ENCODE data around the gene SPATA21.
"Not testable (repeated sequence)": the region's sequence is repeated elsewhere in the genome, so short reads cannot be mapped to it uniquely, and the experiment has no call there.

The SPATA21 gene

DNA sequence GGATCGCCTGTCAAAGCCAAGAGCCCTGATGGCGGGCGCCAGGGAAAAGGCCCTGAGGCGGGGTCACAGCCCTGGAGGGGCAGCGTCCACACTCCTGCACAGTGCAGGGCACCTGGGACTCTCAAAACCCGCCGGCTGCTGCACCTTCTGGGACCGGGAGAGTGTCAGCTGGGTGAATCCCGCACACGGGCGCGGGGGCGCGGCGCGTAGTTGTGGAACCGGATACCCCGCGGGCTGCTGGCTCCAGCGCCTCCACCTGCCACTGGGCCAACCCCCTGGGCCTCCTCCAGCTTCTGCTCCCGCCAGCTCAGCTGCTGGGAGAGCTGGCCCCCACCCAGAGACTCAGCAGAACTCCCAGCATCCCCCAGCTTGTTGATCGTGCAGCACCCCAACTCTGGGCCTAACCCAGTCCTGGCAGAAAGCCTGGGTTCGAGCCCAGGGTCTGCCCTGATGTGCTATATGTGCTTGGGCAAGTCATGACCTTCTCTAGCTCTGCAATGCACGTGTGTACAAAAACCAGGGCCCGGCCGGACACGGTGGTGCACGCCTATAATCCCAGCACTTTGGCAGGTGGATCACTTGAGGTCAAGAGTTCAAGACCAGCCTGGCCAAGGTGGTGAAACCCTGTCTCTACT lies 37.1 kb upstream of the SPATA21 start:
- Histone ChIP-seq H3K4me3 (ENCODE audit: low read depth, low read length) (no peak overlapping the region), H3K27me3 (ENCODE audit: control insufficient read depth, insufficient read depth, low read length) (no peaks in the 10 kb centered on the region), H3K4me1 (ENCODE audit: control insufficient read depth, insufficient read depth, low read length) (no peaks in the 10 kb centered on the region), H3K27ac (ENCODE audit: low read depth, low read length) (no peak overlapping the region), H3K36me3 (ENCODE audit: control insufficient read depth, insufficient read depth, low read length) (peaks cover 47% of the 10 kb centered on the region), H3K9ac (ENCODE audit: low read depth, low read length) (no peak overlapping the region), H3K9me3 (ENCODE audit: control insufficient read depth, insufficient read depth, low read length) (no peaks in the 10 kb centered on the region)

GRCh38 chr1:16468558-16468957 lies 31.3 kb upstream of the SPATA21 start:
- Histone ChIP-seq H3K9ac (ENCODE audit: low read depth, low read length) (no peak overlapping the region), H3K4me3 (ENCODE audit: low read depth, low read length) (no peak overlapping the region), H3K36me3 (ENCODE audit: control insufficient read depth, insufficient read depth, low read length) (peaks cover 23% of the 10 kb centered on the region), H3K27ac (ENCODE audit: low read depth, low read length) (no peak overlapping the region), H3K4me1 (ENCODE audit: control insufficient read depth, insufficient read depth, low read length) (no peaks in the 10 kb centered on the region), H3K9me3 (ENCODE audit: control insufficient read depth, insufficient read depth, low read length) (no peaks in the 10 kb centered on the region), H3K27me3 (ENCODE audit: control insufficient read depth, insufficient read depth, low read length) (no peaks in the 10 kb centered on the region)

DNA sequence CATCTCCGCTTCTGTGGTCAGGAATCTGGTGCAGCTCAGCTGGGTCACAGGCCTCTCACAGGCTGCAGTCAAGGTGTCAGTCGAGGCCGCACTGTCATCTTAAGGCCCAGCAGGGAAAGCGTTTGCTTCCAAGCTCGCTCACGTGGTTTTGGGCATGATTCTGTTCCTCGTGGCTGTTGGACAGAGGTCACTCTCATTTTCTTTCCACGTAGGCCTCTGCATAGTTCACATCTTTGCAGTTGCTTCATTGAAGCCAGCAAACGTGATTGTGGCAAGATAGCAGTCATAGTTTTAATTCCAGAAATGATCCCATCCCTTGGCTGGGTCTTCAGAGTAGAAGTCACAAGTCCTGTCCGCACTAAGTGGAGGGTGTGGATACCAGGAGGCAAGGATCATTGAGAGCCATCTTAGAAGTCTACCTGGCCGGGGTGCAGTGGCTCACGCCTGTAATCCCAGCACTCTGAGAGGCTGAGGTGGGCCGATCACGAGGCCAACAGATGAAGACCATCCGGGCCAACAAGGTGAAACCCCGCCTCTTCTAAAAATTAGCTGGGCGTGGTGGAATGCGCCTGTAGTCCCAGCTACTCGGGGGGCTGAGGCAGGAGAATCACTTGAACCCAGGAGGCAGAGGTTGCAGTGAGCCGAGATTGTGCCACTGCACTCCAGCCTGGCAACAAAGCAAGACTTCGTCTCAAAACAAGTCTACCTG lies 27.8 kb upstream of the SPATA21 start:
- no peaks in the 10 kb centered on the region for H3K27me3 ChIP-seq (ENCODE audit: control insufficient read depth, insufficient read depth, low read length)
- no peaks in the 10 kb centered on the region for H3K4me1 ChIP-seq (ENCODE audit: control insufficient read depth, insufficient read depth, low read length)
- H3K9me3 ChIP-seq (ENCODE audit: control insufficient read depth, insufficient read depth, low read length): no peaks in the 10 kb centered on the region
- H3K36me3 ChIP-seq (ENCODE audit: control insufficient read depth, insufficient read depth, low read length): peaks cover 11% of the 10 kb centered on the region; the same call in 1 of the 2 replicates
- no peak overlapping the region for H3K27ac ChIP-seq (ENCODE audit: low read depth, low read length)
- H3K4me3 ChIP-seq (ENCODE audit: low read depth, low read length): no peak overlapping the region
- H3K9ac ChIP-seq (ENCODE audit: low read depth, low read length): no peak overlapping the region

GRCh38 chr1:16462773-16463330 lies 25.6 kb upstream of the SPATA21 start:
- Histone ChIP-seq H3K27ac (ENCODE audit: low read depth, low read length) (no peak overlapping the region), H3K36me3 (ENCODE audit: control insufficient read depth, insufficient read depth, low read length) (peaks cover 27% of the 10 kb centered on the region)

DNA sequence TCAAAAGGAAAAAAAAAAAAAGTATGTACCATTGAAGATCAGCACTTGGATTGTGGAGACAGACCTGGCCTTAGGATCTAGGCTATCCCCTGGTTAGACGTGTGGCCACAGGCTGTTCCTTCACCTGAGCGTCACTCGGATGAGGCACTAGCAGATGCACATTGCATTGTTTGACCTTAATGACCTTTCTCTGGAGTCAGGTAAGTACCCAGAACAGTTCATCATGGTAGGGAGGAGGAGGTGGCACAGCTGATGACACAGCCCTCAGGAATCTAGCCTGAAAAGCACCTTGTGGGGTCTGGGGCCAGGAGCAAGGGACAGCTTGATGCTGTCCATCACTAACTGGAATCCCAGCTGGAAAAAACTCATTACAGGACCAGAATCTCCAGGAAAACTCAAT lies 24.5 kb upstream of the SPATA21 start:
- Histone ChIP-seq H3K4me1 (ENCODE audit: control insufficient read depth, insufficient read depth, low read length) (no peaks in the 10 kb centered on the region), H3K9me3 (ENCODE audit: control insufficient read depth, insufficient read depth, low read length) (no peaks in the 10 kb centered on the region), H3K27ac (ENCODE audit: low read depth, low read length) (no peak overlapping the region), H3K4me3 (ENCODE audit: low read depth, low read length) (no peak overlapping the region), H3K36me3 (ENCODE audit: control insufficient read depth, insufficient read depth, low read length) (peaks cover 29% of the 10 kb centered on the region), H3K27me3 (ENCODE audit: control insufficient read depth, insufficient read depth, low read length) (no peaks in the 10 kb centered on the region), H3K9ac (ENCODE audit: low read depth, low read length) (no peak overlapping the region)

More at GRCh38 chr1:16462773-16463330, 25.6 kb upstream of the SPATA21 start:
- Histone ChIP-seq H3K4me3 (ENCODE audit: low read depth, low read length) (no peak overlapping the region), H3K27me3 (ENCODE audit: control insufficient read depth, insufficient read depth, low read length) (no peaks in the 10 kb centered on the region), H3K9me3 (ENCODE audit: control insufficient read depth, insufficient read depth, low read length) (no peaks in the 10 kb centered on the region), H3K9ac (ENCODE audit: low read depth, low read length) (no peak overlapping the region), H3K4me1 (ENCODE audit: control insufficient read depth, insufficient read depth, low read length) (no peaks in the 10 kb centered on the region)

DNA sequence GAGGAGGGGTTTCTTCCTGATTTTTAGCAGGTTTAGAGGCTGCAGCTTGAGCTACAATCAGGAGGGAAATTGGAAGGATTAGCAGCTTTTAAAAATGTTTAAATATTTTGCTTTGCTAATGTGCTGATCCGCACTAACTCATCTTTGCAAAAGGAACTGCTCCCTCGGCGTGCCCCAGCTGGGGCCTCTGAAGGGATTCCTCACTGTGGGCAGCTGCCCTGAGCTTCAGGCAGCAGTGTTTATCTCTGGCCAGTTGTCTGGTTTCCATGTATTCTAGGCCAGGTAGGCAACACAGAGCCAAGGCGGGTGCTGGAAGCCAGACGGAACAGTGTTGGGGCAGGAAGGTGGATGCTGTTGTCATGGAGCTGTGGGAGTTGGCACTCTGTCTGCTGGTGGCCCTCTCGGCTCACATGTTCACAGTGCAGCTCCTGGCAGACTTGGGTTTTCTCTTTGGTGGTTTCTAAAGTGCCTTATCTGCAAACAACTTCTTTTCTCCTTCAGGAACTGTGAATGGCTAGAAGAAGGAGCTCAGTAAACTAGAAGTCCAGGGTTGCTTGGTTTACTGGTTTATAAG lies 22.2 kb upstream of the SPATA21 start:
- Histone ChIP-seq H3K9me3 (ENCODE audit: control insufficient read depth, insufficient read depth, low read length) (no peaks in the 10 kb centered on the region), H3K4me1 (ENCODE audit: control insufficient read depth, insufficient read depth, low read length) (no peaks in the 10 kb centered on the region), H3K4me3 (ENCODE audit: low read depth, low read length) (no peak overlapping the region), H3K27ac (ENCODE audit: low read depth, low read length) (no peak overlapping the region), H3K9ac (ENCODE audit: low read depth, low read length) (no peak overlapping the region), H3K36me3 (ENCODE audit: control insufficient read depth, insufficient read depth, low read length) (peaks cover 50% of the 10 kb centered on the region), H3K27me3 (ENCODE audit: control insufficient read depth, insufficient read depth, low read length) (no peaks in the 10 kb centered on the region)

GRCh38 chr1:16458831-16459230 lies 21.6 kb upstream of the SPATA21 start:
- Histone ChIP-seq H3K9me3 (ENCODE audit: control insufficient read depth, insufficient read depth, low read length) (no peaks in the 10 kb centered on the region), H3K36me3 (ENCODE audit: control insufficient read depth, insufficient read depth, low read length) (peaks cover 51% of the 10 kb centered on the region), H3K27me3 (ENCODE audit: control insufficient read depth, insufficient read depth, low read length) (no peaks in the 10 kb centered on the region), H3K4me1 (ENCODE audit: control insufficient read depth, insufficient read depth, low read length) (no peaks in the 10 kb centered on the region), H3K9ac (ENCODE audit: low read depth, low read length) (no peak overlapping the region), H3K27ac (ENCODE audit: low read depth, low read length) (no peak overlapping the region), H3K4me3 (ENCODE audit: low read depth, low read length) (no peak overlapping the region)

DNA sequence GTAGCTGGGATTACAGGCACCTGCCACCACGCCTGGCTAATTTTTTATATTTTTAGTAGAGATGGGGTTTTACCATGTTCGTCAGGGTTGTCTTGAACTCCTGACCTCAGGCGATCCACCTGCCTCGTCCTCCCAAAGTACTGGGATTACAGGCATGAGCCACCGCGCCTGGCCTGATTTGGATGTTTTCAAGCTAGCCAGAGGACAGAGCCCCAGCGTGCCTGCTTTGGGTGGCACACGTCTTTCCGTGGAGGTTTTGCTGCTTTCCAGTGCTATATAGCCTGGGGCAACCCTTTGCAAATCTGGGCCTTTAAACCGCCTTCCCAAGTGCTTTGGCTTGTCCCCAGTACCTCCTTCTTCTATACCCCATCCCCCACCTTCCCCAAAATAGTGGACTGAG lies 18.9 kb upstream of the SPATA21 start:
- H3K9ac ChIP-seq (ENCODE audit: low read depth, low read length); H3K27me3 ChIP-seq (ENCODE audit: control insufficient read depth, insufficient read depth, low read length): not testable (repeated sequence)

GRCh38 chr1:16454909-16455308 lies 17.7 kb upstream of the SPATA21 start:
- H3K27ac ChIP-seq (ENCODE audit: low read depth, low read length); H3K9ac ChIP-seq (ENCODE audit: low read depth, low read length); H3K4me3 ChIP-seq (ENCODE audit: low read depth, low read length); H3K4me1 ChIP-seq (ENCODE audit: control insufficient read depth, insufficient read depth, low read length); H3K27me3 ChIP-seq (ENCODE audit: control insufficient read depth, insufficient read depth, low read length); H3K9me3 ChIP-seq (ENCODE audit: control insufficient read depth, insufficient read depth, low read length): not testable (repeated sequence)
- peaks cover 72% of the 10 kb centered on the region for H3K36me3 ChIP-seq (ENCODE audit: control insufficient read depth, insufficient read depth, low read length)

More for the DNA sequence above, 18.9 kb upstream of the SPATA21 start:
- H3K4me1 ChIP-seq (ENCODE audit: control insufficient read depth, insufficient read depth, low read length); H3K4me3 ChIP-seq (ENCODE audit: low read depth, low read length); H3K9me3 ChIP-seq (ENCODE audit: control insufficient read depth, insufficient read depth, low read length); H3K27ac ChIP-seq (ENCODE audit: low read depth, low read length): not testable (repeated sequence)
- peaks cover 64% of the 10 kb centered on the region for H3K36me3 ChIP-seq (ENCODE audit: control insufficient read depth, insufficient read depth, low read length)

- H3K4me3 ChIP-seq (ENCODE audit: low read depth, low read length): no peak overlapping the region
- no peak overlapping the region for H3K27ac ChIP-seq (ENCODE audit: low read depth, low read length)
- no peak overlapping the region for H3K9ac ChIP-seq (ENCODE audit: low read depth, low read length)
These were observed 14.8 kb upstream of the SPATA21 start for GRCh38 chr1:16451841-16452528.

More at GRCh38 chr1:16451841-16452528, 14.8 kb upstream of the SPATA21 start:
- Histone ChIP-seq H3K36me3 (ENCODE audit: control insufficient read depth, insufficient read depth, low read length) (peaks cover 85% of the 10 kb centered on the region), H3K9me3 (ENCODE audit: control insufficient read depth, insufficient read depth, low read length) (no peaks in the 10 kb centered on the region), H3K4me1 (ENCODE audit: control insufficient read depth, insufficient read depth, low read length) (no peaks in the 10 kb centered on the region), H3K27me3 (ENCODE audit: control insufficient read depth, insufficient read depth, low read length) (no peaks in the 10 kb centered on the region)
